GM19193 (cell line): ENCODE measurements around the gene COL18A1.

Experiments used
- POLR2A ChIP-seq: IDR thresholded peaks from 4 replicates; pipeline ENCODE4 v1.6.1; 2011; ENCODE audit not compliant: insufficient read depth, insufficient read length; ENCODE audit errors: extremely low read depth

COL18A1 gene

DNA sequence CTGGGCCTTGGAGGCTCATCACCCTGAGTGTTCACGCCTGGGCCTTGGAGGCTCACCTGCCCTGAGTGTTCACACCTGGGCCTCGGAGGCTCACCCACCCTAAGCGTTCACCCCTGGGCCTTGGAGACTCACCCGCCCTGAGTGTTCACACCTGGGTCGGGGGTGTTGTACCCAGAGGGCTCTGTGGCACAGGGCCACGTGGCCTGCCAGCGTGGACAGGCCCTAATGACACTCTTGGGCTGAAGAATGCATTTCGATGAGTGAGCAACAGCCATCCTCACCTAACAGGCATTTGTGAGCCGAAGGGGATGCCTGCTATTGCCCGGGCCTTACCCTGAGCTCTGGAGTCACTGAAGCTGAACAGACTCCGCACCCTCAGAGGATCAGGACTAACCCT lies 119.8 kb downstream of the COL18A1 start:
- no peak for TF ChIP-seq POLR2A

DNA sequence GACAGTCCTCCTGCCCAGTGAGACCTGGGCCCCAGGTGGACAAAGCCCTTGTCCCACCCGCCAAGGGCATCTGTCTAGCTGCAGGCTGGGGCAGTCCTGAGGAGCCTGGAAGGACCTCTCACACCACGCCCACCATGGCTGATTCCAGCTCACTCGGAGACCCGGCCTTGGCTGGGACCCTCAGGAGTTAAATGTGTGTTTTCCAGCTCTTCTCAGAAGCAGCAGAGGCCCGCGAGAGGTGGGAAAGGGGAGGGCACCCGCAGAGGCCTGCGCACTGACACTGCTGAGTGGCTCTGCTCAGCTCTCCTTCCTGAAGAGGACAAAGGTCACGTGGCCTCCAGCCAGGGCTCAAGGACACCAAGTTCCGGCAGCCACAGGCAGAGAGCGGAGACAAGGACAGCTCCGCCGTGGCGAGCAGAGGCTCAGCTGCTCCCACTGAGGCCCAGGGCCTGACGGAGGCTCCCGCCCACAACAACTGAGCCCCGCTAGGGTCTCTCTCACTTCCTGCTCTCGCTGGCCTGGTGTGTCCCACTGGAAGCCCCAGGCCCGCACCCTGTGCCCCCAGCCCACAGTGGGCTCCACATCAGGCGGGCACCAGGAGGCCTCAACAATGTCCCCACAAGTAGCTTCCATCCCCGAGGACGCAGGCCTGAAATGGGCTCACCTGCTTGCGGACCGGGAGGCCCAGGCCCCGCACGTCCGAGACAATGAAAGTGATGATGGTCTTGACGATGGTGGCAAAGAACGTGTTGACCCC lies 120.4 kb downstream of the COL18A1 start:
- TF ChIP-seq POLR2A = no peak

GRCh38 chr21:45525910-45526306 lies 120.9 kb downstream of the COL18A1 start:
- TF ChIP-seq POLR2A = no peak

- no peak for TF ChIP-seq POLR2A
Observed at GRCh38 chr21:45528028-45528705, 123.2 kb downstream of the COL18A1 start.

DNA sequence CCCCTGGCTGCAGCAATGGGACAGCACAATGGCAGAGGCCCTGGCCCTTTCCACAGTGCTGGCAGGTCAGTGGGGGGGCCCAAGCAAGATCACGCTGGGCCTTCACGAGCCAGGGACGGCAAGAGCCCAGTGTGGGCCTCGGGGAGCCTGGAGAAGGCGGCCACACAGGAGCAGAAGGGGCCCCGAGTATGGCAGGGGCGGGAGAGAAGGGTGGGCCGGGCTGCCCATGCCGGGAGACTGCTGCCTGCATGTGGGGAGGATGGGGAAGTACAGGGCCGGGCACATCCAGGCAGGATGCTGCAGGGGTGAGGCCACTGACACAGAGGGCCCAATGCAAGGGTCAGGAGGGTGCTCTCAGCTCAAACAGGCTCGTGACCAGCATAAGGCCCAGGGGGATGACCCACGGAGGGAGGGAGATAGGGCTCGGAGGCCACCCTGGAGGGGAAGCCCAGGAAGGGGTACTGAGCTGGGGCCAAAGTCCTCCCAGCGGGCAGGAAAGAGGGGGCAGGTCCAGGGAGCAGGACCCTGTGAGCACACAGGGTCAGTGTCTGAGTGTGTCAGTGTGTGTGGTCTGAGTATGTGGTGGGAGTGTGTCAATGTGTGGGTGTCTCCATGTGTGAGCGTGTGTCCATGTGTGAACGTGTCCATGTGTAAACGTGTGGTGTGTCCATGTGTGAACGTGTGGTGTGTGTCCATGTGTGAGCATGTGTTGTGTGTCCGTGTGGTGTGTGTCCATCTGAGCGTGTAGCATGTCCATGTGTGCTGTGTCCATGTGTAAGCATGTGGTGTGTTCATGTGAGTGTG lies 124.2 kb downstream of the COL18A1 start:
- TF ChIP-seq POLR2A = no peak

GRCh38 chr21:45529785-45530422 lies 124.9 kb downstream of the COL18A1 start:
- TF ChIP-seq POLR2A = no peak

- TF ChIP-seq POLR2A = no peak
Observed at GRCh38 chr21:45530423-45531113, 125.6 kb downstream of the COL18A1 start.

- no peak for TF ChIP-seq POLR2A
Observed at GRCh38 chr21:45531393-45532215, 126.6 kb downstream of the COL18A1 start.

DNA sequence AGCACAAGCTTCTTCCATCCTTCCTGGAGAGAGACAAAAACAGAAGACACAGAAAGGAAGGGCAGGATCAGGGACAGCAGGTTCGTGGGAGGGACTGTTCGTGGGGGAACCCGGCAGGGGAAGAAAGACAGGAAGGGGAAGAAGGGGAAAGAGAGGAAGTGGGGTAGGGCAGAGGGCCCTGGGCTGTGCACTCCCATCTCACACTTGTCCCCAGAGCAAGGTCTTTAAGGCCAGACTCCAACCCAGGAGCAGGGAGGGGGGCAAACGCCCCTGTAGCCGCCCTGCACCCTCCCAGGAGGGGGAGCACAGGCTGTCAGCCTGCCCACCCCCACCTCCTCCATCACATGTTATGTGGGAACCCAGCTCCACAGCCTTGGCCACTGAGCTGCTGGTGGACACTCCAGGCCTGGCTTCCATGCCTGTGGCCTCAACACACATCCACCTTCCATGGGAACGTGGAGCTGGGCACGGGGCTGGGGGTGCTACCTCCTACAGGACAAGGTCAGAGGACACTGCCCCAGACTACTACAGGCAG lies 127.9 kb downstream of the COL18A1 start:
- no peak for TF ChIP-seq POLR2A

DNA sequence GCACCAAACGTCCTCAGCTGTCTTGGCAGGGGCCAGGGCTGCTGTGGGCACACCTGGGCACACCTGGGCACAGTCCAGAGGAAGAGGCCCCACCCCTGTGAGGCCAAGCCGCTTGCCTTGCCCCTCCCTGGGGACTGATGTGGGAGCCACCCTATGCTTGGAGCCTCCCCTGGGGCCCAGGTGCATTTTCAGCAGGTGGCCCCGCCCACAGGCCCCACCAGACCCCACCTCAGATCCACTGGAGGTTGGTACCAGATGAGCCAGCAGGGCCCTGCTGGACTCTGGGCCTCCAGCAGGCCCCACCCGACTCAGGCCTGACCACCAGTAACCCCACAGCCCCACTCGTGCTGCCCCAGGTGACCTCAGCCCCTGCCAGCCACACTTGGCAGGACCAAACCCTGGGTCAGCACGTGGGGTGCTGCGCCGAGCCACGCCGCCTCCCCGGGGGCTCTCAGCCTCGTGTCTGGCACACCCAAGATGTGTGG lies 128.4 kb downstream of the COL18A1 start:
- TF ChIP-seq POLR2A = no peak

GRCh38 chr21:45533846-45534635 lies 129.1 kb downstream of the COL18A1 start:
- TF ChIP-seq POLR2A = no peak

GRCh38 chr21:45534636-45535331 lies 129.8 kb downstream of the COL18A1 start:
- TF ChIP-seq POLR2A = no peak
